GM18907 (cell line): ENCODE data around the gene MEX3D.

Experiments
- ATAC-seq: cut with Tn5 transposase; IDR thresholded peaks from one replicate; pipeline ENCODE4 v1.9.1; 2021; ENCODE audit warnings: mild to moderate bottlenecking, moderate library complexity; ENCODE audit not compliant: unreplicated experiment

Gene MEX3D

DNA sequence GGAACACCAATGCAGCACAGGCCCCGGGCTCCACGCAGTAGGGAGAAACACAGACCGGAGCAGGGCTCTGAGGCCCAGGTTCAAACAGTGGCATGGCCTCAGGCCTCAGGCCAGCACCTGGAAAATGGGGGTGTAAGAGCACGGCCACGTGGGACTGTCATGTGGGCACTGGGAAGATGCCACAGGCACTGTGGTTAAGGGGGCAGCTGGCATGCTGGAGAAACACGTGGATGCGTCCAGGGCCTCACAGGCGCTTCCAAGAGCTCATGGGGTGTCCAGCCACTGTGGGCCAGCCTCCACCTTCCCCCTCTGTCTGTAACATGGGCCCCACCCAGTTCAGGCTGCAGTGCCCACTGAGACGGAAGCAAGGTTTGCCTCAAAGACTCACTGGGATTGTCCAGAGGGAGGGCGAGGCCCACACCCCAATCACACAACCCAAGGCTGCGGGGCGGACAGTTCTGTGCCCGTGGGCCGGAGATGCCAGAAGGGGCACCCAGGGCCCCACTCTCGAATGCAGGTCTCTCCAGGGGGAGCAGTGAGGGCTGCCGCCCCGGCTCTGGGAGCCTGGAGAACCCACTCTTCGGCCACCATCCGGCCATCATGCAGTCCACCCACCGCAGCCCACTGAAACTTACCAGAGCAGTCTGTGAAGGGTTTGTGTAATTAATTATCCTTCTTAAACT, 30.8 kb upstream of the MEX3D start:
- ATAC-seq: no peak

DNA sequence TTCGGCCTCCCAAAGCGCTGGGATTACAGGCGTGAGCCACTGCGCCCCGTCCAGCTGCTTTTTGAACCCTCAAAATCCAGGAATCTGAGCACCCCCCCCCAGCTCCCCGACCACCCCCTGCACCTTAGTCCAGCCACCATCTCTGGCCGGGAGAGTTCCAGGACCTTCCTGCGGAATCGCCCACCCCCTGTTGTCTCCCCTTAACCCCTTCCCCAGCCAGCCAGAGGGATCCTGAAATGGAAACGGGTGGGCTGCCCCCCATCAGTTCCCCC, 25.3 kb upstream of the MEX3D start:
- ATAC-seq: no peak

DNA sequence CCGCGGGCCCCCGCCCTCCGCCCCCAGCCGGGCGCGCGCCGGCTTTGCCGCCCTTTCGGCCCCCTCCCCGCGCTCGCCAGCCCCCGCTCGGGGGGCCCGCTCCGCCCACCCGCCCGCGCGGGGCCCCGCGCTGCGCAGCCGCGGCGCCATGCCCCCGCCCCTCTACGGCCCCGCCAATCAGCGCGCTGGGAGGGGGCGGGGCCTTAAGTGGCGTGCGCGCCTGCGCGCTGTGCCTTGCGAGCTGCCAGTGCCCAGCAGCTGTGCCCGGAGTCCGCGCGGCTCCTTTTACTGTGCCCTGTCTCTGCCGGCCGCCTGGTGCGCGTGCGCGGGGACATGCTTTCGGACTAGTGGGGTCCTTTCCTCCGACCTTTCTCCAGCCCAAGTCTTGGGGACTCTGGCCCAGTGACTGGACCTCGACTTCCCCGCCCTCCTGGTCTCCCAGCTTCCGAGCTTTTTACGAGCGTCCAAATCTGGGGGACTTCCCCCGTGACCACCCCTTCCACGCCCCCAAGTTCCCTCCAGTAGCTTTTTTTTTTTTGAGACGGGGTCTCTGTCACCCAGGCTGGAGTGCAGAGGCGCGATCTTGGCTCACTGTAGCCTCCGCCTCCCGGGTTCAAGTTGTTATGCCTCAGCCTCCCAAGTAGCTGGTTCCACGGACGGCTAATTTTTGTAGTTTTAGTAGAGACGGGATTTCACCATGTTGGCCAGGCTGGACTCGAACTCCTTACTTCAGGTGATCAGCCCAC, 24.8 kb upstream of the MEX3D start, which contains the start of gene MBD3:
TSS of gene MBD3 (minus strand) at position 111 of the 746 bp plus-strand sequence. CDS start 234 bp downstream, outside the sequence.
- peak; percentile 58 for ATAC-seq

DNA sequence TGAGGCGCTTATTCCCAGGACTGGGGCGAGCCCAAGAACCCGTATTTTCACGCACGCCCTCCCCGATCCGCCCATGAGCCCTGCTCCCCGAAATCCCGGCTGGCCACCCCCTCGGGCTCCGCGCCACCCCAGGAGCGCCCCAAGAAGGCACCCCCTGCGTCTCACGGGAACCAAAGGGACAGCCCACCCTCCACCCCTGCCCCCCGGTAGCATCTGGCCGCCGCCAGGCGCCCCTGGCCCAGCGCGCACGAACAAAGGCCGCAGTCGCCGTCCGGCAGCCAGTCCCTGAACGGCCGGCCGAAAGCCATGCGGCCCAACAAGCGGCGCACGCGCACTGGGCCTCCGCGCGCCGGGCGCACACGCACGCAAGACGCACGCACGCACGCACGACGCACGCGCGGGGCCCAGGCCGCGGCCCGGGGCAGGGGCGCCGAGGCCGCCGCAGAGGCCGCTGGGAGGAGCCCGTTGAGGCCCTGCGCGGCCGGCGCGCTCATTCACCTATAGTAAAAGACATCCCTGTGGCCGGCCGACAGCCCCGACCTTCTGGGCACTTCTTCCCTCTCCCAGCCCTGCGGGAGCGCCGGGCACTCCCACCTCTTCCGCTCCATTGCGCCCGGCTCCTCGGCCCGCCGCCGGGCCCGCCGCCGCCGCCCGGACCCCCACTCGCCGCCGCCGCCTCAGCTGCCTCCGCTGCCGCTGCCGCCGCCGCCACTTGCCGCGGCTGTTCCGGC, 24.1 kb upstream of the MEX3D start:
- ATAC-seq: peak; percentile 66

DNA sequence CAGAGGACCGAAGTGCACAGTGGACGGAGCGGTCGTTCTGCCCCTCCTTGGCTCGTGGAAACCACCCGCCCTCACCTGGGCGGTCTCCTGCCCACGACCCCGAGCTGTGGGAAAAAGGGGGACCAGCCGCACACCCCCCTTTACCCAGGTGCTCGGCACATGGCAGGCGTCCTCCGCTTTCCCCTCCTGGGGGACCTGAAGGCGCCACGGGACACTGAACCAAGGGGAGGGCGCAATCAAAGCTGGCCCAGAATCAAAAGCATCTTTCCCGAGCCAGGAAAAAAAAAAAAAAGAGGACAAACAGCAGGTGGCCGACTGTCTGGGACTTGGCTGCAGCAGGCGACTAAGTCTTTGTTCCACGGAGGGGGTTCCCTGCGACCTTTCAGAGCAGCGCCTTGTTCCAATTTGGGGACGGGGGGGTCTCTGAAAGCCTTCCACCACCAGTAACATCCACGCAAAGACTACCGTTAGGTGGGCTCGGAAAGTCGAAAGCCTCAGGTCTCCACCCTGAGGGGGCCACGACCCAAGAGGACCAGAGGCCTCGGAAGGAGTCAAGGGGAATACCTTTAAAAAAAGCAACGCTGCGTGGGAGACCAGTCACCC, 23.4 kb upstream of the MEX3D start:
- peak; percentile 3 for ATAC-seq

DNA sequence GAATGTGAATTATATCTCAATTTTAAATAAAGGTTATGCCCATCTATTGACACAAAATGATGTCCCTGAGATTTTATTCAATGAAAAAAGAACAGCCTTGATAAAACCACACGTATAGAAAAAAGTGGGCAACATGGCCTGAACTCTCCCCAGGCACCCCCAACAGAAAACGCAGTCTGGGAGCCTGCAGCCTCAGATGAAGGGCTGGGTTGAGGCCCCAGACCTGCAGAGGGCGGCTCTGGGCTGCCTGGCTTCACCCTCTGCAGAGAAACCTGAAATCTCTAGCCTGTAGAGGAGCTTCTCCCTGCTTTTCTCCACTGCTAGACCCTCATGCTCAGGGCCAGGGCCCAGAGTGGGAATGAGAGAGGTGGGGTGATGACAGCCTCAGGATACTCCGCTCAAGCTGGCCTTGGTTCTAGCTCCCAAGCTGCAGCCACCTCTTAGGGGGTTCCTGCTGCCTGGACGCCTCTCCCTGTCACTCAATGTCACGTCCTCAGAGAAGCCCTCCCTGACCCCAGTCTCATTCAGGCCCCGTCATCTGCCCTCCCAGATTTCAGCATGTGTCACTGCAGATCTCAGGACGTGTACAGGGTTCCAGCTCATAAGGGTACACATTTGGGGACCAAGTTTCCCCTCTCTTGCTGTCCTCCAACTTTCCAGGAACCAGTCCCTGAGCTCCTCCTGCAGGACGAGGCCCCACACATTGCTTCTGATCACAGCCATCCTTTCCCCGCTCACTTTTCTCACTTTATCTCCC, 22.7 kb upstream of the MEX3D start:
- ATAC-seq: no peak

DNA sequence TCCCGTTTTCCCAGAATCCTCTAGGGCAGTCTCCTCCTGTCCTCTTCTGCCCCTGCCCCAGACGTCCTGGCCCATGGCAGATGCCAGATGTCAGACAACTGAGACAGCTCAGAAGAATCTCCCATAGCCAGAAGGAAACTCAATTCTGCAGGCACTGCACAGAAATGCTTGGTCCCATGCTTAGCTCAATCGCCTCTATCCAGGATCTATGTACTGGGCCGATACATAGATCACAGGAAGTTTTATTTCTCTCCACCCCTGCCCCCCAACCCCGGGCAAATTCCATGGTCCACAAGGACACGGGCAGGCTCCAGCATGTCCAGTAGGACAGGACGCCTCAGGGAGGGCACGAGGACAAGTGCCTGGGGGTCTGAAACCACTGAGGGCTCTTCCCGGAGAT, 19.7 kb upstream of the MEX3D start:
- ATAC-seq: no peak

DNA sequence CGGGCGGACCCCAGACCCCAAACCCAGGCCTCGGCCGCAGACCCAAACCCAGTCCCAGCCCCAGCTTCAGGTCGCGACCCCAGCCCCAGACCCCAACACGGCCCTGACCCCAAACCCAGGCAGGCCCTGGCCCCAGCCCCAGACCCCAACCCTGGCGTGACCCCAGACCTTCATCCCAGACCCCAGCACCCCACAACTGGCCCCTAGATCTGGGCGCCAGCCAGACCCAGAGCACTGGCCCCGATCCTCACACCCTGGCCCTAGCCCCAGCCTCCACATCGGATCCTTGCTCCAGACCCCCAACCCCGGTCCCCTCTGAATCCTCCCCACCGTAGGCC, 17.1 kb upstream of the MEX3D start:
- ATAC-seq: no peak

DNA sequence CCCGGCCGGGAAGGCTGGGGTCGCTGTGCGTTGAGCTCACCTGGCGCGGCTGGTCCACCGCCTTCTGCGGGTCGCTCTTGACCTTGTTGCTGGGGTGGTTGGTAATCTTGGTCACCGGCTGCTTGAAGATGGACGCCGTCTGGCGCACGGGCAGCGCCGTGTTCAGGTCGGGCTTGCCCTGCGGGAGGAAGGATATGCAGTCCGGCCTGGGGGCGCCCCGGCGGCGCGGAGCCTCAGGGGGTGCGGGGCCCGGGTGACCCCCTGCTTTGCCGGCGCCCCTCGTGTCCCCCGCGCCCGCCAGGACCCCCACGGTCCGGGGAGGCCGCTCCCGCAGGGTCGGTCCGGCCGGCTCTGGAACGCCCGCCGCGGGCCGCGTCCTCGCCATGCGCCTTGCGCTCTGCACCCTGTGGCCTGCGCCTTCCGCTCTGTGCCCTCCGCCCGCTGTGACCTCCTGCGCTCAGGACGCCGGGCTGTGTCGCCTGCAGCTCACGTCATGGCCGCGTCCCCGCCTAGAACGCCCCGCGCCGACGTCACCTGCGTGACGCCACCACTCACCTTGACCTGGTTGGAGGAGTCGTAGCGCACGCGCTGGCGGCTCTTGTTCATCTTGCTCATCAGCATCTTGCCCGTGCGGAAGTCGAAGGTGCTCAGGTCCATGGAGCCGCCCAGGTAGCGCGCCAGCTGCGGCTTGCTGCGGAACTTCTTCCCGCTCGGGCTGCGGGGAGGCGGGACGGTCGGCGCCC, 16.5 kb upstream of the MEX3D start:
- no peak for ATAC-seq

DNA sequence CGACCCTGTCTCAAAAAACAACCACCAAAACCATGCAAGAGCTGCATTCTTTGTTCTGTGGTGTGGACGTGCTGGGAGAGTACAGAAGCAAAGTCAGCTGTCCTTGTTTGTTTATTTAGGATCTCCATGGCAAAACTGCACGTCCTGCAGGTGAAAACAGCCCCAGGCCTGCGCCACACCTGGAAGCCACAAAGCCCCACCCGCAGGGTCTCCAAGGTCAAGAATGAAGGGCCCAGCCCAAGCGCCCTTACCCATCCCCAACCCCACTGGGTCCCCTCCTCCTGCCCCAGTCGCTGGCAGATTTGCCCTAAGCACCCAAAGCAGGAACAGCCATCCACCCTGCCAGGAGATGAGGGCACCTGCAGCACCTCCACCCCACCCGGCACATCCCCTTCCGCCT, 14.1 kb upstream of the MEX3D start:
- ATAC-seq: no peak

DNA sequence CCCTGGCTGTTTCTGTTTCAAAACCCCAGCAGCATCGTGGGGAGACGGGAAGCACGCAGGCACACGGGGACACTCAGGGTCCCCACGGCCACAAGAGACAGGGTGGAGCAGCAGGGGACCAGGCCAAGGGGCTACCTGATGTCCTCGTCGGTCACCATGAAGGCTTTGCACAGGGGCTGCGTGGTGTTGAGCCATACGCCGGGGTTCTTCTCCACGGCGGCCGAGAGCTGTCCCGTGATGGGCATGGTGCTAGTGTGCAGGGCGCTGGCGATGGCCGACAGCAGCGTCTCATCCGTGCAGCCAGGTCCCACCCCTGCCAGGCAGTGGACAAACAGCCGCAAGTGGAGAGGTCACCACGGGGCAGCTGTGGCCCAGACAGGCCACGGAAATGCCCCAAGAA, 12.8 kb upstream of the MEX3D start:
- no peak for ATAC-seq

DNA sequence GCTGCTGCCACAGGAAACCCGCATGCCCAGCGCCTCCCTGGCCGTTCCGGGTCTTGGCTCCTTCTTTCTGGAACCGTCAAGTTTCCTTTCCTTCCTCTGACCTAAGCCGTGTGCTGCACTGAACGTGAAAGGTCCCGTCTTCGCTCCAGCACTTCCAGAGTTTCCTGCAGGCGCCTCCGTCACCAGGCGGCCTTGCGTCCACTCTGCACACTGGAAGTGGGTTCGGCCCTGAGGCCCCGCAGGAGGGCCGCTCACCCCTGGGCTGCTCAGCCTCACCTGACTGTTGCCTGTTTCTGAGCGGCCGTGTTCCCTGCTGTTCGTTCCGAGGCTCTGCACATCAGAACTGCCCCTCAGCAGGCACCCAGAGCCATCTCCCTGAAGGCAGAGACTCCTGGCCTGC, 12.3 kb upstream of the MEX3D start:
- ATAC-seq: no peak

DNA sequence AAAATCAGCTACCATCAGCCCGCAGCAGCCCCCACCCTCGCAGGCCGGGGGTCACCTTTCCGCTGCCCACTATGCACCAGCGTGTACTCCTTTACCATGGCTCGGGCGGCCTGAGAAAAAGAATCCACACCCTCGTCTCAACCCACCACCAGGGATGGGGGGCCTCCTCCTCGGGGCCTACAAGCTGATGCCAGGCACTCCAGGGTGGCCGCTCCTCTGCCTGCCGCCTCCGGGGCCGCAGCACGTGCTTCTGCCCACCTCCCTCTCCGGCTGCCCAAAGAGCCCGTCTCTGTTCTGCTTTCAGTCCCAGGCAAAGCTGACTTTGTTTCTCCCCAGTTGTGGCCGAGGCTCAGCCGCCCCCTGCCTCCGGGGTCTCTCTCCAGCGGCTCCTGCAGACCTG, 11.1 kb upstream of the MEX3D start:
- ATAC-seq: no peak

DNA sequence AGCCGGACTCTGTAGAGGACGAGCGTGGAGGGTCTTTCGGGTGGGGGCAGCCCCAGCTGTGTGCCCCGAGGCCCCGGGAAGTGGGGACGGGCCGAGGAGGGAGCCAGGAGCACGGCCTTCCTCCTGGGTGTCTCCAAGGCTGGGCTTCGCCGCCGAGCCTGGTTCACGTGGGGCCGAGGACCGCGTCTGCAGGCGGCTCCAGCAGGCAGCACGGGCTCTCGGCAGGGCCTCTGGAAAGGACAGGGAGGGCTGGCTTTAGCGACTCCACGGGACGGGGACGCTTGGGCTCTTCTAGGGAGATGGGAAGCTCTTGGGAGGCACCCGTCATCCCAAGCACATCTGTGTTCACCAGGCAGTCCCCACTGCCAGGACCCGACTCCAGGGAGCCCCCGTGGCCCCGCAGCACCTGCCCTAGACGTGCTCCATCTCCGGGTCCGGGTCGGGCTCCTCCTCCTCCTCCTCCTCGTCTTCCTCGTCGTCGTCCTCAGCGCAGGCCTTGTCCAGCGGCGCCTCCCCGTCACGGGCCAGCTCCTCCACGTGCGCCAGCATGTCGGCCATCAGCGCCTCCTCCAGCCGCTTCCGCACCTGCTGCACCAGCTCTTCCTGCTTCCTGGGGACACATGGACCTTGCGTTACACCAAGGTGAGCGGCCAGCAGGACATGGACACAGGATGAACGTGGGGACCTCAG, 9.9 kb upstream of the MEX3D start:
- ATAC-seq: no peak

DNA sequence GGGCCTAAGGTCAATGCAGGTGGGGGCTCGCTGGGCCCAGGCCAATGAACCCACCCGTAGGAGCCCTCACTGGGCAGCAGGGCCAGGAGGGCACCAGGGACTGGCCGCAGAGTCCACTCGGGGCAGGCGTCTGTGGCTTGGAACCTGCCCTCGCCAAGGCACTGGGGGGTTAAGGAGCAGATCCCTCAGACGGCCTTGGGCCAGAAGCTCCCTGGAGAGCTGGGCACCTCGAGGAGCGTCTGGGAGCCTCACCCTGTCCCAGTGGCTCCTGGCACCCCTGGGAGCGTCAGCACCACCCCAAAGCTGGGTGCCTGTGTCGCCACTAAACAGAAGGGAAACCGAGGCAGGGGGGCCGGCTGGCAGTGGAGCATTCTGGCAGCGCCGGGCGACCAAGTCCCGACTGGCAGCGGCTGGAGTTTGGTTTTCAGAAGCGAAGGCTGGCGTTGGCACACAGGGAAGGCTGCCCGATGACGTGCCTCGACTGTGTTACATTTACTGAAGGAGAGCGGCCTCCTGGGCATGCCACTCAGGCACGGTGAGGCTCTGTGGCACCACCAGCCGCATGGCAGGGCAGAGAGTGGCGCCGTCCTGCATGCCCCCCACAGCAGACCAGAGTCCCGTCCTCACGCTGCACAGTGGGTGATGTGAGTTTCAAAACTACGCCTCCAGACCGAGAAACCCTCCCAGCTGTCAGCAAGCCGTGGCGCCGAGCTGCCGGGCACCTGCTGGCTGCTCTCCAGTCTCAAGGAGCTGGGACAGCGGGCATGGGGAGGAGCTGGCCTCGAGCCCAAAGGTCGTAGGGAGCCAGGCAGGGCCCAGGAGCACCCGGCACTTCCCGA, 9.2 kb upstream of the MEX3D start:
- no peak for ATAC-seq

DNA sequence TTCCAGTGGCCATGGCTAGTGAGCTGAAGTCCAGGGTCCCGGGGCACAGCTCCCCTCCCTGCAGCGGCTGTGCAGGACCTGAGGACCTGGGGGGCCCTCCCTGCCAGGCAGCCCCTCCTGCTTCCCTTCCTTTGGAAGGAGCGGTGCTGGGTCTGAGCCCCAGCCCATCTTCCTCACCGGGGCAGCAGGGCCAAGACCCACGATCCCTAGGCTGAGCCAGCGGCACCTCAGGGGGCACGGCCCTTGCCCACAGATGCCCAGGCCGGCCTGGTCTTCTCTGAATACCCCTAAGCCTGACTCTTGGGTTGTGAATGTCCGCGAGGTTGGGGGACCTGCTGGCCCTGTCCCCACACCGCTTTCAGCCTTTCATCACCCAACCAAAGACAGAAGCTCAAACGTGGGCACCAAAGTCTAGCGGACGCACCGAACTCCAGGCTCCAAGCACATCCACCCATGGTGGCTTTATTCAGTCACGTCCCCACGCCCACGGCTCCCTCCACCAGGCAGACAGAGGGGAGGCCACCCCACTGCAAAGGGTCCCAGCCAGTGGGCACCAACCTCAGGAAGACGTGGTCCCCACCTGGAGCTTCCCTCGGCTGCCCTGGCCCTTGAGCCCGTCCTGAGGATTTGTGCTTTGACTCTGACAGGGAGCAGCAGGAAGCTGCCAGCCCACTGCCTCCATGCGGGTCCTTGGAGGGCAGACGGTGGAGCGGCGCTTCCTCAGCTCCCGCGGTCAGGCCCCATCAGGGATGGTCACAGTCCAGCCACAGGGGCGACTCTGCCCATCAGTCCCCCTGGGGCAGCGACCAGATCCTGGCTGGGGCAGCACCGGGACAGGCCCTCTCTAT, 8.3 kb upstream of the MEX3D start:
- no peak for ATAC-seq

DNA sequence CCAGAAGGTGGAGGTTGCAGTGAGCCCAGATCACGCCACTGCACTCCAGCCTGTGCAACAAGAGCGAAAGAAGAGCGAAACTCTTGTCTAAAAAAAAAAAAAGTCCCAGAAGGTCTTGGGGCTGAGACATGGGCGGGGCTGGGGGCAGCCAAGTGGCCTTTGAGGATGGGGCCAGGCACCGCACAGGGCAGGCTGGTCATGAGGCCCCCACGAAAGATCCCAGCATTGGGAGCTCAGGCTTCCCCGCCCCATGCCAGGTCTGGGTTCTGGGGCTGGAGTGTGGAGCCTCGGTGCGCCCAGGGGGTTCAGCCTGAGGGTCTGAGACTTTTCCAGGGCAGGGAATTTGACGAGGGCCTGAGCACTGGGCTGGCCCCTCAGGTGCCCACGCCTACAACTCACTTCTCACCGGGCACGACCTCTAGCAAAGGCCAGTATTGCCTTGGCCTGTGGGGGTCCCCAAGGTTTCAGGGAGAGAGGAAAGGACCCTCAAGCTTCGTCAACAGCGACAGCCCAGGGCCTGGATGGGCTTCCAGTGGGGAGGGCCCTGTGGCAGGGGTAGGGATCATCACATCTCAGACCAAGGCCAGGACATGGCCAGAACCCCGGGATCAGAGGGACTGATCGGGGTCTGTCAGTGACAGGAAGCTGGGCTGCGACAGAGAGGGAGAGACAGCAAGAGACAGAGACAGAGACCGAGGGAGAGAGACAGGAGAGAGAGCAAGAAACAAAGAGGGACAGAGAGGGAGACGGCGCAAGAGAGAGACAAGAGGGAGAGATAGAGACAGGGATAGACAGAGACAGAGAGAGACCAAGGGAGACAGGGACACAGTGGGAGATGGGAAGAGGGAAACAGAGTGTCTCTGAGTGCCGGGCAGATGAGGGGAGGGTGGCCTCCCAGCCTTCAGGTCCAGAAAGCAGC, 7.5 kb upstream of the MEX3D start:
- ATAC-seq: no peak
